ENCODE results near the gene LTO1.

Gene LTO1

DNA sequence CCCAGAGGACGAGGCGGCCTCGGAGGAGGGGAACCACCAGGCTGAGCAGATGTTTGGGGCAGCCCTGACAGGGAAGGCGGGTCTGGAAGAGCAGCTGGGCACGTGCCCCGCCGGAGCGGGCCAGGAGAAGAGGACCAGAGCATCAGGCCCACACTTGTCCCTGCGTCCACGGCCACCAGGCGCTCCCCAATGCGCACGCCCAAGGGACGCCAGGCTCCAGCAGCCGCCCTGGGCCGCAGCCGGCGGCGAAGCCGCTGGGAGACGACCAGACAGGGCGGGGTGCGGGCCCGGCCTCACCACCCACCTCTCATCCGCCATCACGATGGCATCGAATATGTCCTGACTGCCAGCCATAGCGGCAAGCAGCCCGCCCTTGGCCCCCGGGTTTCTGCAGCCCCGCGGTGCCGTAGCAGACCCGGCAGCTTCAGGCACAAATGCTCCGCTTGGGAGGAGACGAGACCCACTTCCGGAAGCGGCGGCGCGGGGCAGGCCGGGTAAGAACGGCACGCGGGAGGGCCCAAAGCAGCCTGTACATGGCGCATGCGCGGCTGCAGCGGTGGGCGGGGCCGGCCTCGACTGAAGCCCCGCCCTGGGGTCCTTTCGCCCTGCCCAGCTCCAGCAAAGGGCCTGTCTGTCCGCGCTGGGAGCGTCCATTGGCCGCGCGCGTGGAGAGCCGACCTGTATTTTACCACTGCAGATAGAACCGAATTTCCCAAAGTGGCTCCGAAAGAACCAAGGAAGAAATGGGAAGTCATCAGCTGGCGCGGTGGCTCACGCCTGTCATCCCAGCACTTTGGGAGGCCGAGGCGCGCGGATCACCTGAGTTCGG lies at the start of gene LTO1:
Gene LTO1 (minus strand): TSS at position 468 of the 829 bp plus-strand sequence. CDS start 114 bp downstream, at position 354.
- peak; percentile 94 for DNase-seq (ENCODE audit: low read depth, low spot score)

DNA sequence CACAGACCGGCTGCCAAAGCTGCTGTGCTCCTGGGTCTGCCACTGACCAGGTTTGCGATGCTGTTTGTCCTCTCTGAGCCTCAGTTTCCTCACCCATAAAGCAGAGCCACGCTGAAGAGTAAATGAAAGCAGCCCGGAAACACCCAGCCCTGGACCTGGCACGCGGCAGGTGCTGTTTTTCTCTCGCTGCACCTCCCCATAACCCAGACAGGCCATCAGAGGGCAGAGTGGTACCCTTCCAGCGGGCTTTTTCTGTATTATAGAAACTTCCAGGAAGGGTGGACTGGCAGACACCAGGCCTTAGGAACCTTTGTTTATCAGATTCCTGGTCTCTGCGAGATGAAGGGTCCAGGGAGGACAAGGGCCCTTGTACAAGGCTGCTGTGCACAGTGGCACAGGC lies 46.6 kb upstream of the LTO1 start:
- DNase-seq (ENCODE audit: low read depth, low spot score) = no peak

DNA sequence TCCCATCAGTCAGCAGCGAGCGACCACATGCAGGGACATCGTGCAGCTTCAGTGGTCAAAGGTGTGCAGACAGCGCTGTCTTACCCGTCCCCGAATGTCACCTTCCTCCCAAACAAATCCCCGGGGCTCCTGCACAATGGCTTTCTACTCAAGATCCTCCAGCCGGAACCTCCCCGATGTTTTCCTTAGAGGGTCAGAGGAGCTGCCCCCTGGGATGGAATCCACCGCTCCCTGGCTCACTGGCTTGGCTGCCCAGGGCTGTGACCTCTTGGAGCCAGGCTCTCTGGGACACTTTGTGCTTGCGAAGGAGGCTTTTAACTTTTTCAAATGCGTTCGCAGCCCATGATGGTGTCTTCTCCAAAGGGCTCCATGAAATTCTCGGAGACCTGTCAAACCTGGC lies 46.0 kb upstream of the LTO1 start:
- DNase-seq (ENCODE audit: low read depth, low spot score) = no peak

DNA sequence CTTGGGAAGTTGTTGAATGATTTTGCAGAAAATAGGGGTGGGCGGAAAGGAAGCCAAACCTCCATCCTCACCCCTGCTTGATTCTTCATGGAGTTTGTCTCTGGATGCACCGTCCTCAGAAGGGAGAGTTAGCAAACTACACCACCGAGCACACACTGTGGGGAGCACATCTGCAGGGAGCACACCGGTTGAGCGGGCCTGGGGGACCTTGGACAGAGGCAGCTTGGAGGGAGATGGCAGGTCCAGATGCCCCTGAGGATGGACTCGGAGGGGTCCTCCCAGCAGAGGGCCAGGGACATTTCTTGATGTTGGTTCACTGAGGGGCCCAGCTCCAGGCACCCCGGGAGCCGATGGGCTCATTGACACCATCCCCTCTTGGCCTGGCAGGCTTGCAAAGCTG lies 43.8 kb upstream of the LTO1 start:
- no peak for DNase-seq (ENCODE audit: low read depth, low spot score)

GRCh38 chr11:69718147-69718546 lies 43.0 kb upstream of the LTO1 start:
- no peak for DNase-seq (ENCODE audit: low read depth, low spot score)

GRCh38 chr11:69716891-69717747 lies 42.0 kb upstream of the LTO1 start:
- DNase-seq (ENCODE audit: low read depth, low spot score) = no peak

DNA sequence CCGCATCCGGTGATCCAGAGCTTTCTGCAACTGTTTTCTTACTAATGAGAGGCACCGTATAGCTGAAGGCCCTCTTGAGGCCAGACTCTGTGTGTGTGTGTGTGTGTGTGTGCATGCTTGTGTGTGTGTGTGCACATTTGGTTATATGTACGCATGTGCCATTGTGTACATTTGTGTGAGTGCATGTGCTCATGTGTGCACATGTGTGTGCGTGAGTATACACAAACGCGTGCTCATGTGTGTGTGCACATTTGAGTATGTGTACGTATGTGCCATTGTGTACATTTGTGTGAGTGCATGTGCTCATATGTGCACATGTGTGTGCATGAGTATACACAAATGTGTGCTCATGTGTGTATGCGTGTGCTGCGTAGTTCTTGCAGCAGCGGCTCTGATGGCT lies 40.9 kb upstream of the LTO1 start:
- no peak for DNase-seq (ENCODE audit: low read depth, low spot score)

DNA sequence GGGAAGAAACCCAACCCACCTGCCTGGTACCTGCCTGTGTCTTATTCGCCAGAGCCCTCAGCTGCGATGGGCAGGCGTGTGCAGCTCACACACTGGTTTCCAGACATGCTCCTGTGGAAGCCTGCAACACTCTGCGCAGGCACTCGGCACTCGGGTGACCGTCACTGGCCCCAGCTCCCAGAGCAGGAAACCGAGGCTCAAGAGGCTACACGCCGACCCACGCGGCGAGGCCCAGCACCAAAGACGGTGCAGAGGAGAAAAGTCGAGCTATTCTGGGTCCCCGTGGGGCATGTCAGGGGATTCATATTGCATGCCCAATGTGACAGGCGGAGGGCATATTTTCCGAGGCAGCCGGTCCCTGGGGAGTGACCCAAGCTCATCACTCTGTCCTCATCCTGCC lies 40.3 kb upstream of the LTO1 start:
- no peak for DNase-seq (ENCODE audit: low read depth, low spot score)

- DNase-seq (ENCODE audit: low read depth, low spot score) = no peak
Observed at GRCh38 chr11:69711822-69712801, 37.0 kb upstream of the LTO1 start.

DNA sequence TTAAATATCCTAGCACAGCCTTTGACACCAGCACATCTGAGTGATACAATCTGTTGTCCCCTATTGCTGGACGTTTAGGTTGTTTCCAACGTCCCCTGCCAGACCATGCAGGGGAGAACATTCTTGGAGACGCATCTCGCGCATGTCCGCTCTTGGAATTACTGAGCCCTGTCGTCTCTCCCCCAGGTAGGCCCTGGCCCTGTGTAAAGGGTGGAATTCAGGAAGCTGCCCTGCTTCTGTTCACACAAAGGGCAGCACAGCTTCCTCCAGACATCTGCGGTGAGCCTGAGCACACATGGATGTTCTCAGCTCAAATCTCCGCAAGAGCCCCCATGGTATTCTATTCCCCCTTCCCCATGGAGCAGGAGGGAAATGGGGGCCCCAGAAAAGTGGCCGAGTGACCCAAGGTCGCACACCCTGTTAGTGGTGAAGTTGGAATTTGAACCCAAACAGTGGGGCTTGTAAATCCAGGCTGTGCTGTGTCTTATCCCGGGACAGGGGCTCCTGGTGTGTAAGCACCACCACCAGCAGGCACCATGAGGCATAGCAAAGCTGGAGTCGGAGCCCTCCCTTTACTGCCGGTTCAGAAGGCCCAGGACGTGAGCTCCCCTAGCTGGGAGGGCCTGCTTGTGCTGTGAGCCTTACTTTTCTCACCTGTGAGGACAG lies 33.7 kb upstream of the LTO1 start:
- DNase-seq (ENCODE audit: low read depth, low spot score) = no peak

GRCh38 chr11:69707176-69707575 lies 32.0 kb upstream of the LTO1 start:
- no peak for DNase-seq (ENCODE audit: low read depth, low spot score)

DNA sequence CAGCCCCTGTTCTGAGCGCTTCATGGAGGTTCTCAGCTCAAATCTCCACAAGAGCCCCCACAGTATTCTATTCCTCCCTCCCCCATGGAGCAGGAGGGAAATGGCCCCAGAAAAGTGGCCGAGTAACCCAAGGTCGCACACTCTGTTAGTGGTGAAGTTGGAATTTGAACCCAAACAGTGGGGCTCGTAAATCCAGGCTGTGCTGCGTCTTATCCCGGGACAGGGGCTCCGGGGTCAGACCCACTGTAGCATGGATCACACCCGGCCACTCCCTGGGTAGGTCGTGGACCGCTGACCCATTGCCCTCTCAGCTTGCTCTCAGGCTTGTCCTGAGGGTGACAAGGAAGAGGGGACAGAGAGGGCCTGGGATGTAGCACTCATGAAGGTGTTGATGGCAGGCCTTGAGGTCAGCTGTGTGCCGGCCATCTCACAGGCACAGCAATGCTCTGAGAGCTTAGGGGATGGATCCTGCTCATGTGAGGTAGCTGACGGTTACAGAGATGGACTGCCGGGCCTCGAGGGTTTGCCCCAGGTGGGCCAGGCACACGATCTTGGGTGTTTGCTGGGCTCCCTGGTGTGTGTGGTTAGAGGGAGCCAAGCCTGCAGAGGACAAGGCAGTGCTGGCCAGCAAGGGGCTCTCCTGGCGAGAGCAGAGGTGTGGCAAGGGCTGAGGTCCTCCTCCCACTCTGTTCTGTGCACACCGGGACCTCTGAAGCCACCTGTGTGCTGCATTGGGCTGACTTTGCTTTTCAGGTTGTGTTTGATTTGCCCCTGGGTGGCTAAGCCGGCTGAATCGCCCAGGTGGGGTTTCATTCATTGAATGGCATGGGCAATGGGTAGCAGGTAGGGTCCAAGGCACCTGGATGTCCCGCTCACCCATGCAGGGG lies 31.0 kb upstream of the LTO1 start:
- no peak for DNase-seq (ENCODE audit: low read depth, low spot score)

DNA sequence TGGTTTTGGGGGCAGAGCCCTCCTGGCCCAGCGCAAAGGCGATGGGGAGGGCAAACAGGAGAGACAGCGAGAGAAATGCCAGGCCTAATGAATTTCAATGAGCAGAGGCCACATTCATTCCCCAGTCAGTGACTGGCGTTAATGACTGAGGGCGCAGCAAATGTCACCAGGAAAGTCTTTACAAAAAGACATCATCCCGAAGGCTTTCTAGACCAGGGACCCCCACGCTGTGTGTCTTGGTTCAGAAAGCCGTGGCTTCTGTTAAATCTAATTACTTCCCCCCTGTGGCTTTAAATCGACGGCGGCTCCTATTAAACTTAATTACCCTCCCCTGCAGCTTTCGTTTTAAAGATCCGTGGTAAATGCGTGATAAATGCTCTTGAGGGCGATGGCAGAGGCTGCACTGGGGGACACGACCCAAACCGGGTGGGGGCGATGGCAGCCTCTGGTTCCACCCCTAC lies 30.2 kb upstream of the LTO1 start:
- DNase-seq (ENCODE audit: low read depth, low spot score) = no peak

- DNase-seq (ENCODE audit: low read depth, low spot score) = no peak
Observed at GRCh38 chr11:69704508-69705253, 29.5 kb upstream of the LTO1 start.

DNA sequence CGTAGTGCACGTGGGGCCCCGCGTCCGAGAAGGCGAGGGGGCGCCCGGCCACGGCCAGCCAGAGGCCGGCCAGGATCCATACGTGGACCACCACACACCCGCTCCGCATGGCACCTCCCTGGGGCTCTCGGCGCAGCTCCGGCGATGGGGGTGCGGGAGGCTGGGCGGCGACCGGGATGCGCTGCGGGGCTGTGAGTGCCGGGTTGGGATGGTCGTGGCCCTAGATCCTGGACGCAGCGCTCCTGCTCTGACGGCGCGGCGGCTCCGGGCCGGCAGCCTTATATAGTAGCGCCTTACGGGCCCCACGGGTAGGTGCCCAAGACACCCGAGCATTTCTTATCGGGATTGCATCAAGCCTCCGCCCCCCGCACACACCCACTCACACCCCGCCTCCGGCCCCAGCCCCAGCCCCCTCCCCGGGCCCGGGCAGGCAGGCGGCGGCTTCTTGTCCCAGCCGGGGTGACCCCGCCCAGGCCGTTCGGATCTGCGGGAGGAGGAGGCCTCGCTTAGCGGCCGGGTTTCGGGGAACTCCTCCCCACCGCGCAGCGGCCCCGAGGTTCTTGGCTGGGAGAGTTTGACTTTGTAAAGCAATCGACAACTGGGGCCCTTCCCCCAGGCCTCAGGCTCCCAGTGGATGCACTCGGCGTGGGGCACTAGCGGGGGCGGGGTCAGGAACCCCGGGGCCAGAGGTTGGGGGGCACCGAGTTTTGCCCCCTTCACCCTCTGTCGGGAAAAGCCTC lies 28.8 kb upstream of the LTO1 start, which contains the start of gene FGF19:
Gene FGF19 (minus strand): TSS at position 255 of the 740 bp plus-strand sequence. CDS start 146 bp downstream, at position 109.
- no peak for DNase-seq (ENCODE audit: low read depth, low spot score)

DNA sequence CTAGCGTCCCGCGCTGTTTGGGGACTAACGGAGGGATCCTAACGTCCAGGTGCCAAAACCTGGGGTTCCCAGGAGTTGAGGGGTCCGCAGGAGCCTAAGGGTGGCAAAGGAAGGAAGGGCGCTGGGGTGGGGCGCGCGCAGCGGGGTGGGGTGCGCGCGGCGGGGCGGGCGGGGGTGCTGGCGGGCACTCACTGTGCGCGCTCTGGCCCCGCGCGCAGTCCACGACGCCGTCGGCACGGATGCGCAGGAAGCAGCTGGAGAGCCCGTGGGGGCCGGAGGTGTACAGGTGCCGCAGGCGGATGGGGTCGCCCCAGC lies 28.3 kb upstream of the LTO1 start:
- no peak for DNase-seq (ENCODE audit: low read depth, low spot score)

DNA sequence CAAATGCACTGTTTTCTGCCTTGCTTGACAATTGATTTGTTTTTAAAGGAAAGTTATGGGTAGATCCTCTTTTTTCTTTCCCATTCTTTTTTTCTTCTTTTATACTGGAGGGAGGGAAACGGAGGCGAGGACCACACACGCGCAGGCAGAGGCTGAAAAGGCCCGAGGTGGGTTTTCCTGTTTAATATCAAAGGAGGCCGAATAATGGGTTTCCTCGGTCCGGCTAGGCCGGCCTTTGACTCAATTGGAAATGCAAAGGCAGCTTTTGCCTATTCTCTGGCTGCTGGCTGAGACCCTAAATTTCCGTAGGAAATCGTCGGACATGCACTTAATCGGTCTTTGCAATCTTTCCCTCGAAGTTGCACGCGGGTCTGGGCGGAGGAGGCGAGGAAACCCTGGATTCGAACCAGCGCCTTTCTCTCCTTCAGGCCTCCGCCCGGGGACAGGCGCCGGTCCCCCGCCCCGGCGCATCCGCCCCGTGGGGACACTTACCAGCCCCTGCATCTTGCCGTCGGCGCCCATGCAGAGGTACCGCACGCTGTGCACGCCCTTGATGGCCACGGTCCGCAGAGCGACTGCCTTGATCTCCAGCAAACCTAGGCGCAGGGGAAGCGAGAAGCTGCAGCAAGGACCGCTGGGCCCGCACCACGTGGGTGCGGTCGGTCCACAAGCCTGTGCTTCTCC lies 27.8 kb upstream of the LTO1 start:
- DNase-seq (ENCODE audit: low read depth, low spot score) = no peak

DNA sequence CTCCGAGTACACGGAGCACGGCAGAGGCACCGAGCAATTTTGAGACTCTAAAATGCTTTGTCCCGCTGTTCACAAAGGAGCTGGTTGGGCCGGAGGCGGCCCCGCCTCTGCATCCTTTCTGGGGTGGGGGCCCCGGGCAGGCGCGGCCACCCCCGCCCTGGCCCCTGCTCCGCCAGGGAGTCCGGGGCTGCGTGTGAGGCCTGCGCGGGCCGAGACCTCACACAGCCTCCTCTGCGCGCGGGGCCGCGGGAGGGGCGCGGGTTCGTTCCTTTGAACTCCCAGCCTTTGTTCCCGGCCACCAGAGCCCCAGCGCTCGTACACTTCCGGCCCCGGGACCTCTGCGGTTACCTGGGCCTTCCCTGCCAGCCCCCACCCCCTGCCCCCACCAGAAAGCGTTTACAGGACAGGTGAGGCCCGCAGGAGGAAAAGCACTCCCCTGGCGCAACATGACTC lies 27.1 kb upstream of the LTO1 start:
- no peak for DNase-seq (ENCODE audit: low read depth, low spot score)
